Measurements from ENCODE around the gene PLCE1.
"Not testable (repeated sequence)": the region's sequence is repeated elsewhere in the genome, so short reads cannot be mapped to it uniquely, and the experiment has no call there.

The PLCE1 gene

GRCh38 chr10:93993782-93994437 is at the start of gene PLCE1:
TSS of gene PLCE1 (plus strand) at chr10:93993931. CDS start at chr10:94031047, 37,116 bp downstream.
- DNase-seq = no peak

- no peak for DNase-seq
Observed at GRCh38 chr10:93945819-93946218, 47.9 kb upstream of the PLCE1 start.

DNA sequence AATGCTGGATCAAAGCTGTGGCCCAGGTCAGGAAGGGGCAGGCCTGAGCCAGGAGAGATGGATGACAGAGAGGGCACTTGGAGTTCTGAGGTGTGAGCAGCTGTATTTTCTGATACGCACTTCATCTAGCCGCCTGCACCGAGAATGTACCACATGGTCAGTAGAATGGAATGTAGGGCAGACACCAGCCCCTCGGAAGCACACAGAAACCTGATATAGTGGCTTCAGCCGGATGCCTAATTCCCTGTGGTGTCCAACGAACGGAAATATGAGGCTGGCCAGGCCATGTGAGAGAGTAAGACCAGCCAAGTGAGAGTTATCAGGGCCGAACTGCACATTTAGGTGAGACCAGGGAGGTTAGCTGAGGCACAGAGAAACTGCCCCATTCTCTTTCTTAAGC is 46.7 kb upstream of the PLCE1 start:
- DNase-seq = no peak

DNA sequence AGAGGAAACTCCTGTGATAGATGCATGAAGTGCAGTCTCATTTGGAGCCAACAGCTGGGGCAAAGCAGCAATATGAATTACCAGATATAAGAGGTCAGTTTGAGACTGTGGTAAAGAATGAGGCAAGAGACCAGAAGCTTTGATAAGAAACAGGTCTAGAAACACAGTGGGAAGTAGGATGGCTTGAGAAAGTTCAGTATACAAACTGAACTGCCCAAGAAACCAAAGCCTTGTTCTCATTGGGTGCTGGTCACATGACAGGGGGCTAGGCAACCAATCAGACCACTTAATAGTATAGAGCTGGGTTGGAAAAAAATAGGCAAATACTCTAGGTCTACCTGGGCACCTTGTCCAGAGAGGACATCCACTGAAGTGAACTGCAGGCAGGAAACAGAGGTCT is 46.2 kb upstream of the PLCE1 start:
- no peak for DNase-seq

GRCh38 chr10:93951905-93952304 is 41.8 kb upstream of the PLCE1 start:
- no peak for DNase-seq

DNA sequence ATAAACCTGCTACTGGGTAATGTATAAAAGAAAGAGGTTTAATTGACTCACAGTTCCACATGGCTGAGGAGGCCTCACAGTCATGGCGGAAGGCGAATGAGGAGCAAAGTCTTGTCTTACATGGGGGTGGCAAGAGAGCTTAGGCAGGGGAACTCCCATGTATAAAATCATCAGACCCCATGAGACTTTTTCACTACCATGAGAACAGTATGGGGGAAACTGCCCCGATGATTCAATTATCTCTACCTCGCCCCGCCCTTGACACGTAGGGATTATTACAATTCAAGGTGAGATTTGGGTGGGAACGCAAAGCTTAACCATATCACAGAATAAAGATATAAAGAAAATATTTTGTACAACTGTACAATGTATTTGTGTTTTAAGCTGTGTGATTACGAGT is 39.4 kb upstream of the PLCE1 start:
- no peak for DNase-seq

GRCh38 chr10:93954726-93955363 is 38.9 kb upstream of the PLCE1 start:
- DNase-seq = no peak

DNA sequence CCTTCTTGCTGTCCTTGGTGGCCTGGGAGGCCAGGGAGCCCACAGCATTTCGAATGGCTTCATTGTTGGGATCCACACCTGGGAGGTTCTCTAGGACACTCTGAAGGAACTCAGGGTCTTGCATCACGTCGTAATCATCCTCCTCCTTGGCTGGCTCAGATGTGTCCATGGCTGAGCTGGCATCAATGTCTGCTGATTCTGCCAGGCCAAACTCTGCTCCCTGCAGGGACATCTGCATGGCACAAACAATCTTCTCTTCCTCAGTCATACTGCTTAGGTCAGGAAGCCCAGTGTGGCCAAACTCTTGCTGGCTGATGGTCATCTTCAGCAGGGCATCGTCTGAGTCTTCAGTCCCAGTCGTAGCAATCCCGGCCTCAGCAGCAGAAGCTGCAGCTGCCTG is 34.9 kb upstream of the PLCE1 start:
- no peak for DNase-seq

GRCh38 chr10:93960988-93961387 is 32.7 kb upstream of the PLCE1 start:
- DNase-seq = not testable (repeated sequence)

- DNase-seq = no peak
Observed at GRCh38 chr10:93962973-93963372, 30.8 kb upstream of the PLCE1 start.

DNA sequence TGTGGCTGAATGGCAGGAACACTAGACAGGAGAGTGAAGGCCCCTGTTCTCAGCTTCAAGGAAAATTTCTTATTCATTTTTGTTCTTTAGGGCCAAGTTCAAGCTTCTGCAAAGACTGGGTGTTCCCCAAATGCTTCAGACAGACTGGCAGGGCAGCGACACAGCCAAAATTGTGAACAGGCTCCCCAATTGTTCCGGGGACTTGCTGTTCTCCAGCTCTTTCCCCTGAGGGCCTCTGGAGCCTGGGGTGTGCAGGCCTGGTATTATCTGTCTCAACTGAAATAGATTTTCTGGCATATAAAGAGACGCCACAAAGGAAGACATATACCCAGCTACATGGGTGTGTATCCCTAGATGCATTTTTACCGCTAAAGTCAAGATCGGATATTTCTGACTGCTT is 30.3 kb upstream of the PLCE1 start:
- DNase-seq = no peak

- DNase-seq = no peak
Observed at GRCh38 chr10:93965911-93966310, 27.8 kb upstream of the PLCE1 start.

DNA sequence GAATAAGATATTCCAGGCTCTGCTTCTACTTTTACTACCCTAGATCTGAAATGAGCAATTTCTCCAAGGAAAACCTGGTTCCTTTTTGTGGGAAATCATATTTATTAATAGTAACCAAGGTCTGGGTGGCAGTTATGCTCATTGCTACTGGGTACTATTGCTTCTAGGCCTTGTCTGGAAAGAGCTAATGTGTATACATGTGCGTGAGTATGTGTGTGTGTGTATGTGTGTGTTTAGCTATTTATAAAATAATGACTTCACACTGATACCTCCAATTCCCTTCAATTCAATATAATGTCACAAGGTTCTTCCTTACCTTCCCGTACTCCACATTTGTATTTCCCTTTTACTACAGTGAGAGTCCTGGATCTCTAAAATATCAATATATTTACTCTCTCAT is 26.0 kb upstream of the PLCE1 start:
- no peak for DNase-seq

DNA sequence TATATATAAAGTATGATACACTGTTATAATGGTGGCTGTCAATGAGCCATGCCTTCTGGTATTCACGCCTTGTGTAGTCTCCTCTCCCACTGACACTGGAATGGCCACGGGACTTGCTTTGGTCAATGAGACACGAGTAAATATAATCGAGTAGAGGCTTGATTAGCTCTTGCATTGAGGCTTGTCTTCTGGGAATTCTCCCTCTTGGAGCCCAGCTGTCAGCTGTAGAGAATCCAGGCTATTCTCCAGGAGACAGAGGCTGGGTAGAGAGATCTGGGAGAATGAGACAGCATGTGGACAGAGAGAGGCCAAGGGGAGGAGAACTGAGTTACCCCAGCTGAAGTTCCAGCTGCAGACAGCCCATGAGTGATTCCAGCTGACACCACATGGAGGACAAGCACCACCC is 25.2 kb upstream of the PLCE1 start:
- no peak for DNase-seq

GRCh38 chr10:93970433-93971010 is 23.2 kb upstream of the PLCE1 start:
- not testable (repeated sequence) for DNase-seq

- DNase-seq = no peak
Observed at GRCh38 chr10:93973748-93974445, 19.8 kb upstream of the PLCE1 start.

DNA sequence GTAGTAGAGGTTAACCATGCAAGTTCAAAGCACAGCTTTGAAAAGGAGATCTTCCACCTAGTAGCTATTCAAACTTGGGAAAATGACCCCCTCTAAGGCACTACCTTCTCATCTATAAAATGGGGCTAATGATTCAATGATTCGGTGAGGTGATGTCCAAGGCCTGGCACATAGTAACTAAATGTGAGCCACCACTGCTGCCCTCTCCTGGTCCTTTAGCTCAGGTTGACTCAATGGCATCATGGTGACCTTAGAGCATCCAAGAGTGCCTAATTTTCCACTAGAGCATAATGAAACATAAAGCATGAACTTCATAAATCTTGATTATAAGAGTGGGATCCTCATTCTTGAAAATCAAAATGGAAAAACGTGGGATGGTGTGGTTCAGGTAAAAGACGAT is 16.3 kb upstream of the PLCE1 start:
- no peak for DNase-seq

GRCh38 chr10:93980486-93980885 is 13.2 kb upstream of the PLCE1 start:
- no peak for DNase-seq

GRCh38 chr10:93991114-93991513 is 2.6 kb upstream of the PLCE1 start:
- no peak for DNase-seq

- DNase-seq = no peak
Observed at GRCh38 chr10:93991596-93992284, 2.0 kb upstream of the PLCE1 start.

- no peak for DNase-seq
Observed at GRCh38 chr10:93992400-93993030, 1.2 kb upstream of the PLCE1 start.

DNA sequence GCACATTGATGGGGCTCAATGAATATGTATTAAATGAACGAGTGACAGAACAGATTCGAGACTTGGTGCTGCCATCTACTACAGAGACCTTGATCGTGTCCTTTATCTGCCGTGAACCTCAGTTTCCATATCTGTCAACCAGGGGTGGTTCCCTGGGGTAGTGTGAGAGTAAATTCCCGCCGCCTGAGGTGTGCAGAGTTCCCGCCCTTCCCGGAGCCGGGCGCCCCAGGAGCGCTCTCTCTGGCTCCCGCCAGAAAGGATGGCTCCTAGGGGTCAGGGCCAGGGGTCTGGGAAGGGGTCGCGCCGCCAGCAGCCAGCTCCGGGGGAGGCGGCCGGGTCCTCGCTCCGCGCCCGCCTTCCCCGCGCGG is 333 bp upstream of the PLCE1 start:
- DNase-seq = no peak

- DNase-seq = no peak
Observed at GRCh38 chr10:93994438-93994801, 689 bp downstream of the PLCE1 start.

Measured in cortex of kidney (tissue), 1 donor.